Peyer's patch (tissue), 4 donors: ENCODE data around the gene CFAP61. TPM values are rescaled to one million over a fixed set of nuclear protein-coding genes. Genes with fewer than 3 reads are reported as not detected.

Experiments used
- DNase-seq, 3 donors: peaks; one replicate each; pipeline ENCODE4 v3.0.0-alpha.2; 2017 to 2019
- H3K27ac ChIP-seq, 4 donors: fragments of 200-600 bp; sonication (generic); one replicate each; pipeline ENCODE4 v1.5.1; 2016 to 2019
- H3K27me3 ChIP-seq, 2 donors: fragments of 200-600 bp; sonication (generic); one replicate each; pipeline ENCODE4 v1.5.1; 2019
- H3K36me3 ChIP-seq, 3 donors: fragments of 200-600 bp; sonication (generic); one replicate each; pipeline ENCODE4 v1.5.1; 2016 to 2019
- H3K4me1 ChIP-seq, 4 donors: fragments of 200-600 bp; sonication (generic); one replicate each; pipeline ENCODE4 v1.5.1; 2016 to 2019
- H3K4me3 ChIP-seq, 4 donors: fragments of 200-600 bp; sonication (generic); 1 replicate in 3 of 4; 2 replicates in 1 of 4; pipeline ENCODE4 v1.5.1; 2016 to 2019; ENCODE audit warnings: mild to moderate bottlenecking in 1 of 4
- H3K9me3 ChIP-seq, 4 donors: fragments of 200-600 bp; sonication (generic); one replicate each; pipeline ENCODE4 v1.5.1; 2016 to 2019; ENCODE audit warnings: mild to moderate bottlenecking in 1 of 4
- POLR2A ChIP-seq, 2 donors: fragments of 450-650 bp; IDR thresholded peaks; one replicate each; pipeline ENCODE4 v1.5.1; 2017; ENCODE audit warnings: antibody characterized with exemption in 2 of 2, mild to moderate bottlenecking in 2 of 2, moderate library complexity in 2 of 2
- total RNA-seq, 4 donors: library from RNA; depleted of rRNA; stranded (reverse); fragments of >200 nt; gene quantifications; one replicate each; pipeline ENCODE4 v1.1.0, GENCODE V29; 2016
- TF ChIP-seq, protein P1 (sequence below), 6 experiments: fragments of 450-650 bp in 4 of 6; fragments of 200-600 bp in 2 of 6; sonication (generic) in 1 of 6; IDR thresholded peaks; one replicate each; pipeline ENCODE4 v1.5.1; 2017 to 2019; ENCODE audit warnings: antibody characterized with exemption in 6 of 6, mild to moderate bottlenecking in 3 of 6, moderate library complexity in 1 of 6

Gene CFAP61
- total RNA-seq, 4 donors from 2014 or later, result not detected

DNA sequence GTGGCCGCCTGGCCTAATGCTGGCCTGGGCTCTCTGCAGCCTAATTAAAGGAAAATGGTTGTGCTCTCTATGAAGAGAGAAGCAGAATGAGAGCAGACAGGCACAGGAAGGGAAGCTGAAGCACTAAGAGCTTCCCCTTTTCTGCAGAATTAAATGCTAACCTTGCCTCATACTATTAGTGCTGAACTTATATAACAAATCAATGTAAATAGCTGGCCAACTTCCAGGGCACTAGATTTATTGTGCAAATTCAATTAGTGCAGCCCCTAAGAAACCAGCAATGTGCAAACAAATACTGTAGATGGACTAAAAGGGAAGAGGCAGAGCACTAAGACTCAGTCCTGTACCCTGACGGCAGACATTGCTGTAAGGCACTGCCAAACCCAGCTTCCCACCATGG is 279.5 kb downstream of the CFAP61 start:
- H3K27me3 ChIP-seq, result no peaks in the 10 kb centered on the region
- no peaks in the 10 kb centered on the region for H3K9me3 ChIP-seq
- peaks cover 0 to 3% (median 0%) of the 10 kb centered on the region in 4 donors for H3K4me1 ChIP-seq
- no peaks in the 10 kb centered on the region for H3K36me3 ChIP-seq
- TF ChIP-seq POLR2A (IDR thresholded peaks at IDR 0.05), result no peak
- TF ChIP-seq, protein P1, sequence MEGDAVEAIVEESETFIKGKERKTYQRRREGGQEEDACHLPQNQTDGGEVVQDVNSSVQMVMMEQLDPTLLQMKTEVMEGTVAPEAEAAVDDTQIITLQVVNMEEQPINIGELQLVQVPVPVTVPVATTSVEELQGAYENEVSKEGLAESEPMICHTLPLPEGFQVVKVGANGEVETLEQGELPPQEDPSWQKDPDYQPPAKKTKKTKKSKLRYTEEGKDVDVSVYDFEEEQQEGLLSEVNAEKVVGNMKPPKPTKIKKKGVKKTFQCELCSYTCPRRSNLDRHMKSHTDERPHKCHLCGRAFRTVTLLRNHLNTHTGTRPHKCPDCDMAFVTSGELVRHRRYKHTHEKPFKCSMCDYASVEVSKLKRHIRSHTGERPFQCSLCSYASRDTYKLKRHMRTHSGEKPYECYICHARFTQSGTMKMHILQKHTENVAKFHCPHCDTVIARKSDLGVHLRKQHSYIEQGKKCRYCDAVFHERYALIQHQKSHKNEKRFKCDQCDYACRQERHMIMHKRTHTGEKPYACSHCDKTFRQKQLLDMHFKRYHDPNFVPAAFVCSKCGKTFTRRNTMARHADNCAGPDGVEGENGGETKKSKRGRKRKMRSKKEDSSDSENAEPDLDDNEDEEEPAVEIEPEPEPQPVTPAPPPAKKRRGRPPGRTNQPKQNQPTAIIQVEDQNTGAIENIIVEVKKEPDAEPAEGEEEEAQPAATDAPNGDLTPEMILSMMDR (IDR thresholded peaks at IDR 0.05), result no peak
- H3K27ac ChIP-seq, result no peak overlapping the region
- no peak overlapping the region for H3K4me3 ChIP-seq
- DNase-seq, result no peak

DNA sequence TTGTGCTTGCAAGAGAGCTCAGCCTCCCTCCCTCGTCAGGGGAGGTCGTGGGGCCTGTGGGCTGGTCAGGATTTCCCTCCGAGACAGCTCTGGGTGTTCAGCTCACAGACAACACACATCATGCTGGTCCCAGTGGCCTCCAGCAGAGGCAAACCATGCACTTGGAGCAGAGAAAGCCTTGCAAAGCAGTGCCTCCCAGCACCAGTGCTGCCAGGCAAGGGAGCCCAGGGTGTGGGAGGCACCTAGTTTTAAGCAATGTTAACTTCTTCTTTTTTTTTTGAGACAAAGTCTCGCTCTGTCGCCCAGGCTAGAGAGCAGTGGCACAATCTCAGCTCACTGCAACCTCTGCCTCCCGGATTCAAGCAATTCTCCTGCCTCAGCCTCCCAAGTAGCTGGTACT is 281.5 kb downstream of the CFAP61 start:
- Histone ChIP-seq H3K9me3 (no peaks in the 10 kb centered on the region), H3K4me3 (no peak overlapping the region), H3K36me3 (no peaks in the 10 kb centered on the region), H3K4me1 (peaks cover 0 to 3% (median 0%) of the 10 kb centered on the region in 4 donors), H3K27ac (no peak overlapping the region), H3K27me3 (no peaks in the 10 kb centered on the region)
- peak in 1 of 3 donors; percentile 22 for DNase-seq
- TF ChIP-seq POLR2A (IDR thresholded peaks at IDR 0.05), result no peak
- TF ChIP-seq, protein P1 (IDR thresholded peaks at IDR 0.05), result no peak

DNA sequence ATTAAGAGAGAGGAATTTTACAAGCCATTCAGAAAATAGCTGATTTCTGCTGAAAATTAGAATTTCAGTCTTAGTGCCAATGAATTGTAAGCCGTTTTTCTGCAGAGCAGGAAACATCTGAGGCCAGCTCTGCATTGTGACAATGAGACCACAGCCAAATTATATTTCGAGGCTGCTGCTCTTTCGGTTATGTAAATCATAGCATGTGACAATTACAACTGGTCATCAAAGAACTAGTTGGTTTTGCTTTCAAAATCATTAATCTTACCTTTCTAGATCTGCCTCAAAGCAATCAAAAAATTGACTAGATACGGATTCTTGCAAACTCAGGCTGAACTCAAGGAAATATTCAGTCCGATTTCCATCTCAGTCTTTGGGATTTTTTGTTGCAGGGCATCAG is 282.2 kb downstream of the CFAP61 start:
- TF ChIP-seq, protein P1 (IDR thresholded peaks at IDR 0.05), result no peak
- no peak for TF ChIP-seq POLR2A (IDR thresholded peaks at IDR 0.05)
- no peak for DNase-seq
- no peak overlapping the region for H3K27ac ChIP-seq
- no peak overlapping the region for H3K4me3 ChIP-seq
- H3K4me1 ChIP-seq, result peaks cover 0 to 3% (median 0%) of the 10 kb centered on the region in 4 donors
- no peaks in the 10 kb centered on the region for H3K9me3 ChIP-seq
- no peaks in the 10 kb centered on the region for H3K27me3 ChIP-seq
- H3K36me3 ChIP-seq, result no peaks in the 10 kb centered on the region

DNA sequence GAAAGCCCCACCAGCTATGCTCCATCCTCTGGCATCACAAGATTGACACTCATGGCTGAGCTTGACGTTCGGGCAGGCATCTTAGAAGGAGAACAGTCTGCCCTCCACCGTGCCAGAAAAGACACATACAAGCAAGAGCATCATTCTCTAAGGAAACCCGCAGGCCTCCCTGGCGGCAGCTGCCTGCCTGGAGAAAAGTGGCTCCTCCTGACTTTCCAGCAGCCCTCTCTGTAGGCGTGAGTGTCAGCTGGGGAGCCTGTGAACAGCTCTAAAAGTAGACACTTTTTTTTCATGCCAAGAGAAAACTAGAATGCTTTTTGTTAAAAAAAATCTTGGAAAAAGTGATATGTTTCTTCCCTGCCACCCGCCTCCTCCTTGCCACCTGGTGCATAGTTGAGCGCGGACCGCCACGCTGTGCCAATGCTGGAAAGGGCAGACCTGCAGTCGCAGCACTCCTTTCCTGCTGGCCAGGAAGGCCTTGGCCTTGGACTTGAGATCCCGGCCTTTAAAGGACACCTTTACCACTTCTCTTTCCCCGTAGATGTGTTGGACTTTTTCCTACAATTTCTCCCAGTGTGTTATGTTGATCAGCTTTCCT is 285.9 kb downstream of the CFAP61 start:
- Histone ChIP-seq H3K9me3 (no peaks in the 10 kb centered on the region), H3K36me3 (no peaks in the 10 kb centered on the region), H3K27me3 (no peaks in the 10 kb centered on the region), H3K4me1 (peaks cover 0 to 3% (median 0%) of the 10 kb centered on the region in 4 donors), H3K27ac (no peak overlapping the region), H3K4me3 (no peak overlapping the region)
- TF ChIP-seq, protein P1 (IDR thresholded peaks at IDR 0.05), result no peak
- TF ChIP-seq POLR2A (IDR thresholded peaks at IDR 0.05), result no peak
- no peak for DNase-seq

DNA sequence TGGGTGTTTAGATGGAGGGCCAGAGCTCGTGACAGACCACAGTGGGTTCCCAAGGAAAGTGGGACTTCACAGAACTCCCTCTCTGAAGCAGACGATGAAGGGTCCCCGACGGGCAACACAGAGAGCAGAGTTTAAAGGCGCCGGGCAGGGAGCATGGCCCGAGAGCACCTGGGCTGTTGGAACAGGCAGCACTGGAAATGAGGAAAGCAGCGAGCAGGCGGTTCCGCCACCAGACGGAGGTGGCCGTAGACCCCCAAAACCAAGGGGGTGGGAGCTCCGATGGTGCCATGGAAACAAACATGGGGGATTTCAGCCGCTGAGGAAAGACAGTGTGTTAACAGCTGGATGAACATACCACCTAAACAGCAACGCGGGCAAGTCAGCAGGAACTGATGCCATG is 288.1 kb downstream of the CFAP61 start:
- no peaks in the 10 kb centered on the region for H3K36me3 ChIP-seq
- no peak overlapping the region for H3K27ac ChIP-seq
- H3K27me3 ChIP-seq, result no peaks in the 10 kb centered on the region
- H3K4me3 ChIP-seq, result no peak overlapping the region
- TF ChIP-seq, protein P1 (IDR thresholded peaks at IDR 0.05), result no peak
- no peak for TF ChIP-seq POLR2A (IDR thresholded peaks at IDR 0.05)
- DNase-seq, result no peak
- H3K9me3 ChIP-seq, result no peaks in the 10 kb centered on the region
- H3K4me1 ChIP-seq, result no peaks in the 10 kb centered on the region

DNA sequence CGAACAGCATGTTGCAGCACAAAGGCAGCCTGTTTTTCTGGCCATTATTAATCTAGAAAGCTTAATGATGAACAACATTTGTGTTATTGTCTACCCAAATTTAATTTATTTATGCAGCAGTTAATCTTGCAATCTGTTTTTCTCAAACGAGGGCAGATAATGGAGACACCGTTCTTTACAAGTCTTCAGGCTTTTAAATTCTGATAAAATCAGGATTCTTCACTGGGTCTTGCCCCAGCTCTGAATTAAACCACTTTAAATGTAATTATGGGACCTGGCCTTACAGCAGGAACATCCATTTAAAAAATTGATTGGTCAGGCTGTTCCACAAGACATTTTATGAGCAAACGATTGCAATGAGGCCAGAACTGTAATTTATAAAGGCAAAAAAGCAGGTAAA is 289.0 kb downstream of the CFAP61 start:
- Histone ChIP-seq H3K27ac (no peak overlapping the region), H3K9me3 (no peaks in the 10 kb centered on the region), H3K36me3 (no peaks in the 10 kb centered on the region), H3K4me1 (no peaks in the 10 kb centered on the region), H3K4me3 (no peak overlapping the region), H3K27me3 (no peaks in the 10 kb centered on the region)
- DNase-seq, result no peak
- TF ChIP-seq, protein P1 (IDR thresholded peaks at IDR 0.05), result no peak
- TF ChIP-seq POLR2A (IDR thresholded peaks at IDR 0.05), result no peak
